GM10266 (cell line): ENCODE results near the gene FBXW8.

ENCODE experiments used
- DNase-seq: peaks from one replicate; pipeline ENCODE4 v3.0.0; 2012; ENCODE audit errors: extremely low spot score
- TF ChIP-seq, protein P1 (sequence below): IDR thresholded peaks from 2 replicates; pipeline ENCODE4 v1.5.1; 2012; ENCODE audit warnings: mild to moderate bottlenecking, low read depth; ENCODE audit not compliant: control insufficient read depth, insufficient read depth; ENCODE audit errors: missing control alignments

FBXW8 gene

DNA sequence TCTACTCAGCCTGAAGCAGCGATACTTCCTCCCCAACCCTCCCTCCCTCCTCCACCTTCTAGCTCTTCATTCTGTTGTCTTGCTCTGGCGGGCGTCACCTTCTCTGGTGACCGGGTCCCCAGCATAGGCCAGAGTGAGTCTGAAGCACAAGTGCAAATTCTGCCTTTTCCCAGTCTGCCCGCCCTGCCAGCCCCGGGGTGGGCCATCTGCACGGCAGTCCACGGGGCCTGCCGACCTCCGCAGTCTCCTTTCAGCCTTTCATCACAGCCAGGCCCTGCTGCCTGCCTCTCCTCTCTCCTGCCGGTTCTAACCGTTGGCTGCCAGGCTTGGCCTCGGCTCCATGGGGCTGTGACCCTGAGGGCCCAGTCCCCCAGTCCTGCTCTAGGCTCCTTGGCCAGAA is 129.7 kb downstream of the FBXW8 start:
- TF ChIP-seq, protein P1, sequence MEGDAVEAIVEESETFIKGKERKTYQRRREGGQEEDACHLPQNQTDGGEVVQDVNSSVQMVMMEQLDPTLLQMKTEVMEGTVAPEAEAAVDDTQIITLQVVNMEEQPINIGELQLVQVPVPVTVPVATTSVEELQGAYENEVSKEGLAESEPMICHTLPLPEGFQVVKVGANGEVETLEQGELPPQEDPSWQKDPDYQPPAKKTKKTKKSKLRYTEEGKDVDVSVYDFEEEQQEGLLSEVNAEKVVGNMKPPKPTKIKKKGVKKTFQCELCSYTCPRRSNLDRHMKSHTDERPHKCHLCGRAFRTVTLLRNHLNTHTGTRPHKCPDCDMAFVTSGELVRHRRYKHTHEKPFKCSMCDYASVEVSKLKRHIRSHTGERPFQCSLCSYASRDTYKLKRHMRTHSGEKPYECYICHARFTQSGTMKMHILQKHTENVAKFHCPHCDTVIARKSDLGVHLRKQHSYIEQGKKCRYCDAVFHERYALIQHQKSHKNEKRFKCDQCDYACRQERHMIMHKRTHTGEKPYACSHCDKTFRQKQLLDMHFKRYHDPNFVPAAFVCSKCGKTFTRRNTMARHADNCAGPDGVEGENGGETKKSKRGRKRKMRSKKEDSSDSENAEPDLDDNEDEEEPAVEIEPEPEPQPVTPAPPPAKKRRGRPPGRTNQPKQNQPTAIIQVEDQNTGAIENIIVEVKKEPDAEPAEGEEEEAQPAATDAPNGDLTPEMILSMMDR, result no peak
- no peak for DNase-seq

DNA sequence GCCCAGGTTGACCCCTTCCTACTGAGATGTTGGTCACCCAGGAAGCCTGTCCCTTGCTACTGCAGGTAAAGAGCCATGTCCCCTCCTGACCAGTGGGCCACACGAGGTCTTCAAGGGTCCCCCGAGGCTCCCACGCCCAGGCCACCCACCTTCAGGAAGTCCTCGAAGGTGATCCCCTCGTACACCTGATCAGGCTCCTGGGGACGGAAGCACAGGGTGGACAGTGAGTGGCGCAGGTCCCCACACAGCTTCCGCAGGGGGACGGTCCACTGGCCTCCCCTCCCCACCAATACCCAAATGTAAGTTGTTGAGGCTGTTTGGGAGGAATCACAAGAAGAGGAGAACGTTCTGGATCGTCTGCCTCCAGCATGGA is 131.0 kb downstream of the FBXW8 start:
- DNase-seq, result no peak
- TF ChIP-seq, protein P1, result no peak

DNA sequence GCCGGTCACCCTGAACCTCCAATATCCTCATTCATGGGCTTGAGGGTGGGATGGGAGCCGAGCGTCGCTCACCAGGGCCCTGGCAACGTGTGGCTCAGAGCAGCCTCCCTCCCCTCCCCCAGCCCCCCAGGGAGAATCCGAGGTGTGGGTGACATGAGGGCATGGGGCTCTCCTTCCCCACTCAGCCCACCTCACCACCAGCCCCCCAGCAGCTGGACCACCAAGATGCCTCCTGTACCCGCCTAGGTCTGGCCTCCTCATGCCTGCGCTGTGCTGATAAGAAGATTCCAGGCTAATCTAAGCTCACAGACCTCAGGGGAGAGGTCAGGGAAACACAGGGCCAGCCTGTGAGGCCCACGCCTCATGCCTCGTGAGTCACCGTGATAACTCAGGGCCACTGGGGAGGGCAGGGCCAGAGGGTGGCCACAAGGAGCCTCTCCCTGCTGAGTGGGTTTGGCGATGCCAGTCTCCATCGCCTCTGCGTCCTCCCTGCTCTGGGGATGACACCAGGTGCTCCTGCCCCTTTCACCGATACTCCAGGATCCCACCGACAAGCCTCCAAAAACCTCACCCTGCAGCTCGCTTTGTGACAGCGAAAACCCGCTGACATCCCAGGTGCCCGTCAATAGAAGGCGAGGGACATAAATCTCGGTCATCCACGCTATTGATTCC is 131.6 kb downstream of the FBXW8 start:
- TF ChIP-seq, protein P1, result no peak
- DNase-seq, result no peak

DNA sequence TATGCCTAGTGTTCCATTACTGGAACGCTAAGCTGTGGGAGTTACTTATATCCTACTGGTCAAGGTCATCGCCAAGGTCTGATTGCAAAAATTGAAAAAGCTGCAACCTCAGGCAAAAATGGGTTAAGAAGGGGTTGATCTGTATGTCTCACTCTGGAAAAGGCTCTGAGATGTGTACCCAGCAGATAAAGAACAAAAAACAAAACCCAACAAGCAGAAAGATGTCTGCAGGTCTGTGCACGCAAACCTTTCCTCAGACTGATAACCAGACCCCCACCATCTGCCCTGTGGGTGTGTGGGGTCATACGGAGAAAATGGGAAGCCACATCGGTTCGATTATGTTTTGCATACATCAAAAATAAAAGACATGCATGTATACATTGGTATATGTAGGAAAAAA is 132.1 kb downstream of the FBXW8 start:
- TF ChIP-seq, protein P1, result no peak
- no peak for DNase-seq

DNA sequence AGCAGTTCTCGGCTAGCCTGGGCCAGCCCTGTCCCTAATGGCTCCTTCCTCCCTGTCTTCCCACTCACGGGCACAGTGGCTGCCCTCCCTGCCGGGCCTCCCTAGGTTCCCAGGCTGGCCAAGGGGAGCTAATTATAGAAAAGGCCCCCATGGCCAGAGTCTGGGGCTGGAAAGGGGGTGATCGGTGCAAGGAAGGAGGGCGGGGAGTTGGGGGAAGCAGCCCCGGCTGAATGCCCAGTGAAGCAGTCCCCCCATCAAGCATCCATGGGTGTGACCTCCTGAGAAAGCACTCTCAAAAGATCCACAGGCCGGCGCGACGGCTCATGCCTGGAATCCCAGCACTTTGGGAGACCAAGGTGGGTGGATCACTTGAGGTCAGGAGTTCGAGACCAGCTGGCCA is 133.6 kb downstream of the FBXW8 start:
- no peak for DNase-seq
- TF ChIP-seq, protein P1, result no peak

DNA sequence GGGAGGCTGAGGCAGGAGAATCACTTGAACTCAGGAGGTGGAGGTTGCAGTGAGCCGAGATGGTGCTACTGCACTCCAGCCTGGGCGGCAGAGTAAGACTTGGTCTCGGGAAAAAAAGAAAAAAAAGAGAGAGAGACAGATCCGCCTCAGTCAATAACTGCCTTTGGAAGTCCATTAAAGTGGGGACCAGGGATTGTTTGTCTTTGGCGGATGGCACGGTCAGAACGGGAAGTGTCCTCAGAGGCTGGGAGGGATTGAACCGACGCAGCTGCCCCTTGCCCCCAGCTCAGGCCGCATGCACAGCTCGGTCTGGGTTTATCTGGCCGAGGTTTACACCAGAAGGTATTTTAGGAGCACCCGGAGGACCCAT is 134.0 kb downstream of the FBXW8 start:
- TF ChIP-seq, protein P1, result no peak
- no peak for DNase-seq

DNA sequence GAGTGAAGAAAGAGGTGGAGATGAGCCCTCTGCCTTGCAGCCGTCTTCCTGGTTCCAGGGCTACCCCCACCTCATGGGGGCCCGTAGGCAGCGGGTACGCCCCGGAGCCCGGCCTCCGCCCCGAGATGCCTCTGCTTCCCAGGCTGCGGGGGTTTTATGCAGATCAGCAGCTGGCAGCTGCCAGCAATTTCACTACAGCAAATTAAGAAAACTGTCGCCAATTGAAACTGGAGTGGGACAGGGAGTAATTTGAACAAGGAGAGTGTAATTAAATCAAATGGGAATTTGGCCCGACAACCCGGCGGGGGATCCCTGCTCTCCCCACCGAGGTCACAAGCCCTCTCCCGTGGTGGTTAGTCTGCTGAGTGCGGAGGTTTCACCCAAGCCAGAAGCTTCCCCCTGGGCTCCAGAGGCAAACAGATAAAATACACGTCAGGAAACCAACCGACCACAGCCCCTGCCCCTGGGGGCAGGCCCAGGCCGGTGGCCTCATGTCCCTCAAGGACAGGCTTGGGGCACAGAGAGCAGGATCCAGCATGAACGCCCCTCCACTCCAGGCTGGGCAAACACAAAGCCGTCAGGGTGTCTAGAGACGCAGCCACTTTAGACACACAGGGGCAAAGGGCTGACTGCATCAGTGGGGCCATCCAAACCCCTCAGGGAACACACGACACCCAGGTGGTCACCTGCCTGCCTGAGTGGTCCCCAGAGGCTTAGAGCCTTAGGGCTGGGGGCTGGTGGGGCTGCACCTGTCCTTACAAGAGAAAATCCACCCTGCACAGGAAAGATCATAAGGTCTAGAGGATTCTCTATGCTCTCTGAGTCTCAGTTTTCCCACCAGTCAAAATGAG is 134.6 kb downstream of the FBXW8 start:
- TF ChIP-seq, protein P1, result no peak
- no peak for DNase-seq
